Measurements from ENCODE around the gene RPS17. TPM values are rescaled to one million over a fixed set of nuclear protein-coding genes. Genes with fewer than 3 reads are reported as not detected.

RPS17 gene
- total RNA-seq, 4 donors from 2014 or later: 2,137 to 4,420 (median 3,127) TPM

- 68 to 69% methylated on average over 3 of the region's 3 CpGs for WGBS, 2 donors
- no peak overlapping the region for H3K4me3 ChIP-seq (ENCODE audit: low read depth, poor library complexity, severe bottlenecking)
- intact Hi-C loops (cut with DNase I; ENCODE audit: low total_unique reads): no loop called here
- no peak for TF ChIP-seq POLR2A (IDR thresholded peaks at IDR 0.05)
- TF ChIP-seq, protein P1, sequence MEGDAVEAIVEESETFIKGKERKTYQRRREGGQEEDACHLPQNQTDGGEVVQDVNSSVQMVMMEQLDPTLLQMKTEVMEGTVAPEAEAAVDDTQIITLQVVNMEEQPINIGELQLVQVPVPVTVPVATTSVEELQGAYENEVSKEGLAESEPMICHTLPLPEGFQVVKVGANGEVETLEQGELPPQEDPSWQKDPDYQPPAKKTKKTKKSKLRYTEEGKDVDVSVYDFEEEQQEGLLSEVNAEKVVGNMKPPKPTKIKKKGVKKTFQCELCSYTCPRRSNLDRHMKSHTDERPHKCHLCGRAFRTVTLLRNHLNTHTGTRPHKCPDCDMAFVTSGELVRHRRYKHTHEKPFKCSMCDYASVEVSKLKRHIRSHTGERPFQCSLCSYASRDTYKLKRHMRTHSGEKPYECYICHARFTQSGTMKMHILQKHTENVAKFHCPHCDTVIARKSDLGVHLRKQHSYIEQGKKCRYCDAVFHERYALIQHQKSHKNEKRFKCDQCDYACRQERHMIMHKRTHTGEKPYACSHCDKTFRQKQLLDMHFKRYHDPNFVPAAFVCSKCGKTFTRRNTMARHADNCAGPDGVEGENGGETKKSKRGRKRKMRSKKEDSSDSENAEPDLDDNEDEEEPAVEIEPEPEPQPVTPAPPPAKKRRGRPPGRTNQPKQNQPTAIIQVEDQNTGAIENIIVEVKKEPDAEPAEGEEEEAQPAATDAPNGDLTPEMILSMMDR (IDR thresholded peaks at IDR 0.05): no peak
- no peak for DNase-seq (ENCODE audit: low spot score in 2 of 2)
Observed at GRCh38 chr15:82572986-82573385, 32.7 kb upstream of the RPS17 start.

DNA sequence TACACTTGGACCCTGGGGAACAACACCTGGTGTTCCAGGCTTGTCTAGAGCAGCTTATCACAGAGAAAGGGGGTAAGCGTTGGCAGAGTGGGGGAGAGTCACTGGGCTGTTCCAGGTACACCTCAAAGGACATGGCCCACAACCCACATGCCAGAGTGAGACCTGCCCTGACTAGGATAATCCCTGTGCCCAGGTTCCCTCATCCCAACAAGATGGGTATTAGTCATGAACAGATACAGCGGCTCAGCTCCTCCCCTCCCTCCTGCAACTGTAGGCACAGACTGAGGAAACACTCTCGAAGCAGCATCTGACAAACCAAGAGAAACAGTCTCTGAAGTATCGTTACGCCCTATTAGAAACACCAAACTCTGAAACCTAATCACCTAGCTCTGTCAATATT is 32.1 kb upstream of the RPS17 start:
- no peak overlapping the region for H3K4me3 ChIP-seq (ENCODE audit: low read depth, poor library complexity, severe bottlenecking)

GRCh38 chr15:82571722-82572222 is 31.5 kb upstream of the RPS17 start:
- H3K4me3 ChIP-seq (ENCODE audit: low read depth, poor library complexity, severe bottlenecking): no peak overlapping the region
- intact Hi-C loops (cut with DNase I; ENCODE audit: low total_unique reads): no loop called here
- no peak for TF ChIP-seq POLR2A (IDR thresholded peaks at IDR 0.05)
- TF ChIP-seq, protein P1 (IDR thresholded peaks at IDR 0.05): no peak
- WGBS, 2 donors: 1 to 2% methylated on average over 10 to 17 of the region's 17 CpGs
- DNase-seq (ENCODE audit: low spot score in 2 of 2): peak; percentile 51 to 93

More for the DNA sequence above, 32.1 kb upstream of the RPS17 start:
- DNase-seq (ENCODE audit: low spot score in 2 of 2): no peak
- 63 to 64% methylated on average over 5 of the region's 5 CpGs for WGBS, 2 donors
- TF ChIP-seq, protein P1 (IDR thresholded peaks at IDR 0.05): no peak
- TF ChIP-seq POLR2A (IDR thresholded peaks at IDR 0.05): no peak
- intact Hi-C loops (cut with DNase I; ENCODE audit: low total_unique reads): no loop called here

GRCh38 chr15:82570721-82571508 is 30.7 kb upstream of the RPS17 start:
- DNase-seq (ENCODE audit: low spot score in 2 of 2): no peak
- intact Hi-C loops (cut with DNase I; ENCODE audit: low total_unique reads): no loop called here
- TF ChIP-seq POLR2A (IDR thresholded peaks at IDR 0.05): no peak
- TF ChIP-seq, protein P1 (IDR thresholded peaks at IDR 0.05): no peak
- 45 to 52% methylated on average over 7 of the region's 7 CpGs for WGBS, 2 donors
- H3K4me3 ChIP-seq (ENCODE audit: low read depth, poor library complexity, severe bottlenecking): no peak overlapping the region

- intact Hi-C loops (cut with DNase I; ENCODE audit: low total_unique reads): no loop called here
- no peak for DNase-seq (ENCODE audit: low spot score in 2 of 2)
- H3K4me3 ChIP-seq (ENCODE audit: low read depth, poor library complexity, severe bottlenecking): no peak overlapping the region
- TF ChIP-seq, protein P1 (IDR thresholded peaks at IDR 0.05): no peak
- no peak for TF ChIP-seq POLR2A (IDR thresholded peaks at IDR 0.05)
- WGBS, 2 donors: 89 to 90% methylated on average over 4 of the region's 4 CpGs
Observed at GRCh38 chr15:82569834-82570233, 29.6 kb upstream of the RPS17 start.

Measured in lower leg skin (tissue), 4 donors.